ENCODE data around the gene SCYGR6. TPM values are rescaled to one million over a fixed set of nuclear protein-coding genes. Genes with fewer than 3 reads are reported as not detected.

Gene SCYGR6
- total RNA-seq, 3 donors from 2014 or later (not counting 1 experiment from before 2014, with no cell fraction given) = not detected

GRCh38 chr2:227772197-227772661 is 47.7 kb upstream of the SCYGR6 start:
- H3K4me1 Mint-ChIP-seq = peaks cover 0 to 5% of the 10 kb centered on the region in 2 donors
- no peaks in the 10 kb centered on the region for H3K9me3 ChIP-seq (ENCODE audit: control insufficient read depth, insufficient read depth, low read length)
- H3K36me3 Mint-ChIP-seq = no peaks in the 10 kb centered on the region
- TF ChIP-seq, protein P1, sequence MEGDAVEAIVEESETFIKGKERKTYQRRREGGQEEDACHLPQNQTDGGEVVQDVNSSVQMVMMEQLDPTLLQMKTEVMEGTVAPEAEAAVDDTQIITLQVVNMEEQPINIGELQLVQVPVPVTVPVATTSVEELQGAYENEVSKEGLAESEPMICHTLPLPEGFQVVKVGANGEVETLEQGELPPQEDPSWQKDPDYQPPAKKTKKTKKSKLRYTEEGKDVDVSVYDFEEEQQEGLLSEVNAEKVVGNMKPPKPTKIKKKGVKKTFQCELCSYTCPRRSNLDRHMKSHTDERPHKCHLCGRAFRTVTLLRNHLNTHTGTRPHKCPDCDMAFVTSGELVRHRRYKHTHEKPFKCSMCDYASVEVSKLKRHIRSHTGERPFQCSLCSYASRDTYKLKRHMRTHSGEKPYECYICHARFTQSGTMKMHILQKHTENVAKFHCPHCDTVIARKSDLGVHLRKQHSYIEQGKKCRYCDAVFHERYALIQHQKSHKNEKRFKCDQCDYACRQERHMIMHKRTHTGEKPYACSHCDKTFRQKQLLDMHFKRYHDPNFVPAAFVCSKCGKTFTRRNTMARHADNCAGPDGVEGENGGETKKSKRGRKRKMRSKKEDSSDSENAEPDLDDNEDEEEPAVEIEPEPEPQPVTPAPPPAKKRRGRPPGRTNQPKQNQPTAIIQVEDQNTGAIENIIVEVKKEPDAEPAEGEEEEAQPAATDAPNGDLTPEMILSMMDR (IDR thresholded peaks at IDR 0.05) = no peak
- no peak for DNase-seq
- no peaks in the 10 kb centered on the region for H3K4me1 ChIP-seq (ENCODE audit: control insufficient read depth, insufficient read depth, low read length)
- no peaks in the 10 kb centered on the region for H3K27me3 ChIP-seq (ENCODE audit: control insufficient read depth, insufficient read depth, low read length)
- no peak overlapping the region for H3K27ac ChIP-seq (ENCODE audit: low read length)
- H3K9me3 Mint-ChIP-seq = no peaks in the 10 kb centered on the region
- H3K36me3 ChIP-seq (ENCODE audit: control insufficient read depth, insufficient read depth, low read length) = no peaks in the 10 kb centered on the region
- no peak overlapping the region for H3K4me3 Mint-ChIP-seq
- no peak overlapping the region for H3K4me3 ChIP-seq (ENCODE audit: low read length)
- peaks cover 0 to 3% of the 10 kb centered on the region in 2 donors for H3K27me3 Mint-ChIP-seq (ENCODE audit: low read depth in 2 of 2)
- no peak for ATAC-seq
- WGBS (ENCODE audit: insufficient coverage) = 80% methylated on average over 5 of the region's 5 CpGs
- intact Hi-C loops (cut with micrococcal nuclease) = no loop called here
- H3K27ac Mint-ChIP-seq = no peak overlapping the region

DNA sequence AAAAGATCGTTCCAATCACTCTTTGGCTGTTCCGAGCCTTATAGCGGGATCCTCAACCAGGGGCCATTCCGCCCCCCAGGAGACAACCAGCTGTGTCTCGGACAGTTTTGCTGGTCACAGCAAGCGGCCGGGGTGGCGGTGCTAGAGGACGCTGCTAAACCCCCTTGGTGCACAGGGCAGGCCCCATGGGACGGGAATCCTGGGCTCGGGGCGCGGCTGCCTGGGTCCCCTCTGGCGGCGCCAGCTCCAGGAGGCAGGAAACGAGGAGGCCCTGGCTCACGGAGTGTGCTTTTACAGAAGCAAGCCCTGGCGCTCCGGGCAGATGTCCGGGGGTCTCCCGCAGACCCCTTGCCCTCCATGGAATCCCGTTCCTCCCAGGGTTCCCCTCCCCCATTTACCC is 43.3 kb upstream of the SCYGR6 start:
- intact Hi-C loops (cut with micrococcal nuclease) = loop anchor here (2.0 to 10.0 kb wide), 2 partner anchors 403 to 637 kb away; no protein-coding TSS in a partner anchor
- peaks cover 0 to 9% of the 10 kb centered on the region in 2 donors for H3K4me1 Mint-ChIP-seq
- H3K27me3 Mint-ChIP-seq (ENCODE audit: low read depth in 2 of 2) = peaks cover 0 to 6% of the 10 kb centered on the region in 2 donors
- H3K4me3 ChIP-seq (ENCODE audit: low read length) = no peak overlapping the region
- no peaks in the 10 kb centered on the region for H3K4me1 ChIP-seq (ENCODE audit: control insufficient read depth, insufficient read depth, low read length)
- ATAC-seq (no peak), DNase-seq (no peak)
- no peaks in the 10 kb centered on the region for H3K9me3 Mint-ChIP-seq
- WGBS (ENCODE audit: insufficient coverage) = 94% methylated on average over 22 of the region's 22 CpGs
- no peaks in the 10 kb centered on the region for H3K36me3 ChIP-seq (ENCODE audit: control insufficient read depth, insufficient read depth, low read length)
- no peaks in the 10 kb centered on the region for H3K27me3 ChIP-seq (ENCODE audit: control insufficient read depth, insufficient read depth, low read length)
- TF ChIP-seq, protein P1 (IDR thresholded peaks at IDR 0.05) = no peak
- no peaks in the 10 kb centered on the region for H3K9me3 ChIP-seq (ENCODE audit: control insufficient read depth, insufficient read depth, low read length)
- no peak overlapping the region for H3K27ac Mint-ChIP-seq
- H3K36me3 Mint-ChIP-seq = no peaks in the 10 kb centered on the region
- no peak overlapping the region for H3K4me3 Mint-ChIP-seq
- H3K27ac ChIP-seq (ENCODE audit: low read length) = no peak overlapping the region

DNA sequence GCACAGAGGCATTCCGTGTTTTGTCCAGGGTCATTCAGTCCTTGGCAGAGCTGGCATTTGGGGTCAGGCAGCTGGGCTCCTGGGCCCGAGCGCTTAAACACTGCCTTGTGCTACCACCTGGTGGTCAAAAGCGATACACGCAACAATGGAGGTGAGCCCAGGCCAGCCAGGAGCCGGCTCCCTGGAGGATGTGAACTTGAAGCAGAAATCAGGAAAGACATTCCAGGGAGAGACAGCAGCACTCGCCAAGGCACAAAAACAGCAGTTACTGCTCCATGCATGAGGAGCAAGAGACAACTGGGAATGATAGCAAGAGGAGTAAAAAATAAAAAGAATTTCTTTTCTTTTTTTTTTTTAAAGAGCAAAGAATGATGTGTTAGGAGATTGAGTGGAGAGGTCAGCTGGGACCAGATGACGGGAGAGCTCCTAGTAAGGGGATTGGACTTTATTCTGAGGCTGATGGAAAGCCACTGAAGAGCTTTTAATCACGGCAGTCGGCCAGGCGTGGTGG is 41.9 kb upstream of the SCYGR6 start:
- peaks cover 0 to 2% of the 10 kb centered on the region in 2 donors for H3K27me3 Mint-ChIP-seq (ENCODE audit: low read depth in 2 of 2)
- no peak overlapping the region for H3K4me3 Mint-ChIP-seq
- TF ChIP-seq, protein P1 (IDR thresholded peaks at IDR 0.05) = peak; percentile 44
- WGBS (ENCODE audit: insufficient coverage) = 31% methylated on average over 11 of the region's 11 CpGs
- Histone ChIP-seq H3K9me3 (ENCODE audit: control insufficient read depth, insufficient read depth, low read length) (no peaks in the 10 kb centered on the region), H3K4me3 (ENCODE audit: low read length) (no peak overlapping the region), H3K4me1 (ENCODE audit: control insufficient read depth, insufficient read depth, low read length) (no peaks in the 10 kb centered on the region), H3K27me3 (ENCODE audit: control insufficient read depth, insufficient read depth, low read length) (no peaks in the 10 kb centered on the region), H3K36me3 (ENCODE audit: control insufficient read depth, insufficient read depth, low read length) (no peaks in the 10 kb centered on the region), H3K27ac (ENCODE audit: low read length) (no peak overlapping the region)
- no peaks in the 10 kb centered on the region for H3K9me3 Mint-ChIP-seq
- DNase-seq (peak; percentile 21 to 74), ATAC-seq (peak; percentile 38 to 78 (median 65))
- H3K36me3 Mint-ChIP-seq = no peaks in the 10 kb centered on the region
- no peak overlapping the region for H3K27ac Mint-ChIP-seq
- peaks cover 0 to 9% of the 10 kb centered on the region in 2 donors for H3K4me1 Mint-ChIP-seq
- intact Hi-C loops (cut with micrococcal nuclease) = loop anchor here (2.0 to 10.0 kb wide), 2 partner anchors 402 to 636 kb away; no protein-coding TSS in a partner anchor

All from natural killer cell (primary cell).